B cell (primary cell): ENCODE data around the gene HES7. TPM values are rescaled to one million over a fixed set of nuclear protein-coding genes. Genes with fewer than 3 reads are reported as not detected.

ENCODE experiments used
- ATAC-seq: fragments of 200-7000 bp; cut with Tn5 transposase; one replicate; pipeline ENCODE4 v1.10.0; 2021; ENCODE audit warnings: low read depth, mild to moderate bottlenecking, moderate number of reproducible peaks, moderate library complexity
- CTCF ChIA-PET: fragments of 350-600 bp; sonication (Branson Sonifier 250); formaldehyde crosslinking; loops from one replicate; lab custom pipeline; 2021; ENCODE audit warnings: antibody characterized with exemption, inconsistent platforms; lab: Charles Lee
- POLR2A ChIA-PET: fragments of 350-600 bp; sonication (Branson Sonifier 250); formaldehyde crosslinking; loops from one replicate; lab custom pipeline; 2021; ENCODE audit warnings: antibody characterized with exemption; lab: Charles Lee
- DNase-seq: peaks from one replicate; pipeline ENCODE4 v3.0.0; 2013
- H2AFZ ChIP-seq: 2 replicates; pipeline ENCODE4 v1.6.1; 2012; ENCODE audit warnings: mild to moderate bottlenecking, low read depth, low read length; ENCODE audit not compliant: insufficient read depth, poor library complexity, severe bottlenecking
- H3K27ac ChIP-seq, 2 donors: 1 replicate in 1 of 2; 2 replicates in 1 of 2; pipeline ENCODE4 v1.5.1; 2012 to 2013; ENCODE audit warnings: low read length in 2 of 2, mild to moderate bottlenecking in 2 of 2, moderate library complexity in 1 of 2
- H3K27me3 ChIP-seq, 4 experiments: fragments of 200-600 bp in 1 of 4; sonication (generic) in 1 of 4; replicated peaks in 1 of 4; 1 replicate in 2 of 4; 2 replicates in 2 of 4; pipeline versions ENCODE4 v1.6.1 to v1.7.0; 2013 to 2016; ENCODE audit warnings: low read length in 3 of 4, mild to moderate bottlenecking in 2 of 4, mixed read lengths in 1 of 4, moderate library complexity in 1 of 4; ENCODE audit not compliant: insufficient read depth in 4 of 4, control insufficient read depth in 3 of 4; ENCODE audit errors: control extremely low read depth in 1 of 4
- H3K36me3 ChIP-seq, 2 experiments: replicated peaks in 1 of 2; 1 replicate in 1 of 2; 2 replicates in 1 of 2; pipeline versions ENCODE4 v1.6.1 to v1.7.1; 2013; ENCODE audit warnings: low read length in 1 of 2; ENCODE audit not compliant: insufficient read depth in 2 of 2, control insufficient read depth in 1 of 2; ENCODE audit errors: control extremely low read depth in 1 of 2, extremely low read depth in 1 of 2
- H3K4me1 ChIP-seq, 2 donors: fragments of 200-600 bp in 1 of 2; sonication (generic) in 1 of 2; 1 replicate in 1 of 2; 2 replicates in 1 of 2; pipeline versions ENCODE4 v1.5.1 to v1.6.1; 2013 to 2017; ENCODE audit warnings: low read length in 2 of 2; ENCODE audit not compliant: control insufficient read depth in 2 of 2, insufficient read depth in 2 of 2
- H3K4me2 ChIP-seq: replicated peaks from 2 replicates; pipeline ENCODE3; 2012; ENCODE audit warnings: mild to moderate bottlenecking, low read depth, low read length; ENCODE audit not compliant: poor library complexity, severe bottlenecking
- H3K4me3 ChIP-seq, 5 experiments: fragments of 200-600 bp in 1 of 5; sonication (generic) in 1 of 5; 1 replicate in 3 of 5; 2 replicates in 2 of 5; pipeline versions ENCODE4 v1.5.1 to v1.7.0; 2011 to 2016; ENCODE audit warnings: low read length in 4 of 5, mild to moderate bottlenecking in 4 of 5, low read depth in 2 of 5, control low read depth in 1 of 5, moderate library complexity in 1 of 5; ENCODE audit not compliant: insufficient read depth in 1 of 5; ENCODE audit errors: control extremely low read depth in 1 of 5, extremely low read depth in 1 of 5
- H3K79me2 ChIP-seq: fragments of 200-600 bp; sonication (generic); one replicate; pipeline ENCODE4 v1.6.0; 2016; ENCODE audit warnings: low read length; ENCODE audit not compliant: control insufficient read depth, insufficient read depth
- H3K9ac ChIP-seq: fragments of 200-600 bp; sonication (generic); 2 replicates; pipeline ENCODE4 v1.6.1; 2017; ENCODE audit warnings: mild to moderate bottlenecking, low read length, moderate library complexity
- H3K9me3 ChIP-seq, 3 donors: one replicate each; pipeline versions ENCODE4 v1.6.1 to v1.7.1; 2013; ENCODE audit warnings: low read length in 2 of 3; ENCODE audit not compliant: control insufficient read depth in 2 of 3, insufficient read depth in 1 of 3; ENCODE audit errors: control extremely low read depth in 1 of 3
- H4K20me1 ChIP-seq: 2 replicates; pipeline ENCODE4 v1.6.0; 2012; ENCODE audit warnings: mild to moderate bottlenecking, low read length; ENCODE audit not compliant: insufficient read depth, control insufficient read depth, poor library complexity, severe bottlenecking
- H3K27ac Mint-ChIP-seq: one replicate; pipeline ENCODE4 v1.8.0; 2021; ENCODE audit warnings: mixed read lengths
- H3K27me3 Mint-ChIP-seq: one replicate; pipeline ENCODE4 v1.8.0; 2021; ENCODE audit warnings: mixed read lengths
- H3K4me1 Mint-ChIP-seq: one replicate; pipeline ENCODE4 v1.8.0; 2021; ENCODE audit warnings: mixed read lengths
- H3K4me3 Mint-ChIP-seq: one replicate; pipeline ENCODE4 v1.8.0; 2021; ENCODE audit warnings: mixed read lengths
- H3K9me3 Mint-ChIP-seq: one replicate; pipeline ENCODE4 v1.8.0; 2022; ENCODE audit warnings: mixed read lengths; ENCODE audit not compliant: insufficient read depth
- CTCF ChIP-seq: fragments of 200-600 bp; IDR thresholded peaks from one replicate; pipeline ENCODE4 v1.8.0; 2022; ENCODE audit warnings: antibody characterized with exemption, mild to moderate bottlenecking
- EZH2 ChIP-seq: IDR thresholded peaks from 2 replicates; pipeline ENCODE4 v1.6.1; 2012; ENCODE audit warnings: borderline replicate concordance, low read depth, mild to moderate bottlenecking, moderate library complexity, low read length; ENCODE audit not compliant: insufficient read depth, poor library complexity, severe bottlenecking
- WGBS: methylation state at CpG from one replicate; pipeline ENCODE4 v1.1.5; 2013; ENCODE audit warnings: missing lambda C conversion rate; ENCODE audit not compliant: insufficient coverage; 5-methylcytosine and 5-hydroxymethylcytosine counted together
- intact Hi-C: fragments of 100-400 bp; cut with micrococcal nuclease; formaldehyde crosslinking; loops from one replicate; pipeline ENCODE4 v1.10.0; 2022
- polyA plus RNA-seq: library from polyadenylated mRNA; depleted of rRNA; stranded (reverse); fragments of >200 nt; gene quantifications from 2 replicates; pipeline ENCODE4 v1.2.3, GENCODE V29; 2012
- total RNA-seq, 2 donors: library from RNA; stranded (reverse); fragments of 120-200 nt in 1 of 2; gene quantifications; 1 replicate in 1 of 2; 2 replicates in 1 of 2; pipeline versions ENCODE4 v1.2.3 to v1.2.4, GENCODE V29; 2013 to 2022

The HES7 gene
- total and polyA plus RNA-seq, 2 donors (not counting 1 experiment from before 2014, with no cell fraction given), result 0.34 TPM; not detected in 1

GRCh38 chr17:8151641-8152111 is 27.8 kb upstream of the HES7 start:
- peak overlapping the region; percentile 76 for H3K9ac ChIP-seq
- no peaks in the 10 kb centered on the region for H3K27me3 Mint-ChIP-seq
- peak overlapping the region; percentile 94 for H3K4me3 Mint-ChIP-seq
- intact Hi-C loops, result loop anchor here (1.0 kb wide), 1 partner anchor 12 kb away; no protein-coding TSS in a partner anchor
- H3K9me3 Mint-ChIP-seq, result no peaks in the 10 kb centered on the region
- peaks cover 0 to 37% of the 10 kb centered on the region in 2 experiments for H3K36me3 ChIP-seq
- DNase-seq, result no peak
- peaks cover 0 to 6% (median 0%) of the 10 kb centered on the region in 3 donors for H3K9me3 ChIP-seq
- H3K79me2 ChIP-seq, result peaks cover 59% of the 10 kb centered on the region
- peak overlapping the region; percentile 9 to 76 (median 69) for H3K4me3 ChIP-seq
- peaks cover 42% of the 10 kb centered on the region for H3K4me1 Mint-ChIP-seq
- peak overlapping the region; percentile 98 for H3K4me2 ChIP-seq
- 1% methylated on average over 20 of the region's 22 CpGs for WGBS
- H2AFZ ChIP-seq, result no peak overlapping the region
- peaks cover 50 to 64% of the 10 kb centered on the region in 2 donors for H3K4me1 ChIP-seq
- no peak for ATAC-seq
- peak overlapping the region; percentile 87 for H3K27ac Mint-ChIP-seq
- ChIA-PET POLR2A (interaction anchor here (0.5 to 5.6 kb wide), 5 partner anchors 11 to 220 kb away, joined by 3 to 36 read pairs (median 9); partner anchors contain the start of genes CNTROB, CTC1, TRAPPC1 and VAMP2), CTCF (interaction anchor here (0.6 to 2.5 kb wide), 5 partner anchors 11 to 598 kb away, joined by 4 to 19 read pairs (median 5); partner anchors contain the start of gene ALOXE3)
- TF ChIP-seq CTCF (no peak), EZH2 (no peak)
- H4K20me1 ChIP-seq, result peaks cover 54% of the 10 kb centered on the region
- peak overlapping the region; percentile 63 to 80 for H3K27ac ChIP-seq
- no peaks in the 10 kb centered on the region for H3K27me3 ChIP-seq

GRCh38 chr17:8151120-8151640 is 27.3 kb upstream of the HES7 start:
- Mint-ChIP-seq H3K27me3 (no peaks in the 10 kb centered on the region), H3K27ac (peak overlapping the region; percentile 87), H3K4me1 (peaks cover 42% of the 10 kb centered on the region), H3K4me3 (peak overlapping the region; percentile 94), H3K9me3 (no peaks in the 10 kb centered on the region)
- DNase-seq (peak; percentile 95), ATAC-seq (peak; percentile 60)
- peak overlapping the region; percentile 98 for H3K4me2 ChIP-seq
- no peak for TF ChIP-seq EZH2
- no peak for TF ChIP-seq CTCF
- peaks cover 0 to 6% (median 0%) of the 10 kb centered on the region in 3 donors for H3K9me3 ChIP-seq
- 0% methylated on average over 38 of the region's 38 CpGs for WGBS
- ChIA-PET CTCF (interaction anchor here (0.6 to 2.5 kb wide), 7 partner anchors 11 to 597 kb away, joined by 3 to 19 read pairs (median 5); partner anchors contain the start of gene ALOXE3), POLR2A (interaction anchor here (0.8 to 5.6 kb wide), 5 partner anchors 11 to 144 kb away, joined by 3 to 36 read pairs (median 9); partner anchors contain the start of genes CTC1, SLC25A35 and VAMP2)
- peaks cover 50 to 64% of the 10 kb centered on the region in 2 donors for H3K4me1 ChIP-seq
- H3K4me3 ChIP-seq, result peak overlapping the region; percentile 9 to 76 (median 69)
- peaks cover 0 to 42% of the 10 kb centered on the region in 2 experiments for H3K36me3 ChIP-seq
- peaks cover 63% of the 10 kb centered on the region for H3K79me2 ChIP-seq
- no peak overlapping the region for H2AFZ ChIP-seq
- no peaks in the 10 kb centered on the region for H3K27me3 ChIP-seq
- H4K20me1 ChIP-seq, result peaks cover 58% of the 10 kb centered on the region
- peak overlapping the region; percentile 76 for H3K9ac ChIP-seq
- intact Hi-C loops, result loop anchor here (1.0 kb wide), 1 partner anchor 12 kb away; no protein-coding TSS in a partner anchor
- H3K27ac ChIP-seq, result peak overlapping the region; percentile 63 to 80
